GM10266 (cell line): ENCODE data around the gene TCF4.

Experiments
- DNase-seq: peaks from one replicate; pipeline ENCODE4 v3.0.0; 2012; ENCODE audit errors: extremely low spot score
- CTCF ChIP-seq: IDR thresholded peaks from 2 replicates; pipeline ENCODE4 v1.5.1; 2012; ENCODE audit warnings: mild to moderate bottlenecking, low read depth; ENCODE audit not compliant: control insufficient read depth, insufficient read depth; ENCODE audit errors: missing control alignments

The TCF4 gene

GRCh38 chr18:55300936-55301531, 287.0 kb downstream of the TCF4 start:
- DNase-seq, result no peak
- no peak for TF ChIP-seq CTCF

GRCh38 chr18:55300421-55300935, 287.5 kb downstream of the TCF4 start:
- no peak for DNase-seq
- TF ChIP-seq CTCF, result no peak

GRCh38 chr18:55296778-55297177, 291.2 kb downstream of the TCF4 start:
- no peak for TF ChIP-seq CTCF
- no peak for DNase-seq

- no peak for TF ChIP-seq CTCF
- DNase-seq, result no peak
Observed at GRCh38 chr18:55296115-55296514, 291.9 kb downstream of the TCF4 start.

GRCh38 chr18:55290898-55291297, 297.1 kb downstream of the TCF4 start:
- no peak for TF ChIP-seq CTCF
- no peak for DNase-seq

- no peak for DNase-seq
- no peak for TF ChIP-seq CTCF
Observed at GRCh38 chr18:55289775-55290174, 298.2 kb downstream of the TCF4 start.

- no peak for TF ChIP-seq CTCF
- DNase-seq, result no peak
Observed at GRCh38 chr18:55289048-55289447, 298.9 kb downstream of the TCF4 start.
